ENCODE results near the gene PCGF2.
A peak's percentile ranks its signal among the peaks of the same experiment; 100 is the strongest.
"Not testable (repeated sequence)": the region's sequence is repeated elsewhere in the genome, so short reads cannot be mapped to it uniquely, and the experiment has no call there.

PCGF2 gene

GRCh38 chr17:38748149-38748891, at the start of gene PCGF2:
TSS of gene PCGF2 (minus strand) at chr17:38748336. CDS start at chr17:38740402, 7,934 bp downstream.
- peak within 1 kb of the TSS; percentile 86 for H3K4me3 ChIP-seq (ENCODE audit: low read length)
- no peak for TF ChIP-seq CTCF (conservative IDR thresholded peaks at IDR 0.05; ENCODE audit: low read length)
- DNase-seq (ENCODE audit: low read depth) = peak; percentile 85

GRCh38 chr17:38797828-38798227, 49.7 kb upstream of the PCGF2 start:
- peak overlapping the region; percentile 93 for H3K4me3 ChIP-seq (ENCODE audit: low read length)
- TF ChIP-seq CTCF (conservative IDR thresholded peaks at IDR 0.05; ENCODE audit: low read length) = no peak
- no peak for DNase-seq (ENCODE audit: low read depth)

GRCh38 chr17:38797158-38797490, 49.0 kb upstream of the PCGF2 start:
- DNase-seq (ENCODE audit: low read depth) = peak; percentile 33
- no peak for TF ChIP-seq CTCF (conservative IDR thresholded peaks at IDR 0.05; ENCODE audit: low read length)
- peak overlapping the region; percentile 93 for H3K4me3 ChIP-seq (ENCODE audit: low read length)

- DNase-seq (ENCODE audit: low read depth) = no peak
- H3K4me3 ChIP-seq (ENCODE audit: low read length) = no peak overlapping the region
- no peak for TF ChIP-seq CTCF (conservative IDR thresholded peaks at IDR 0.05; ENCODE audit: low read length)
Measured at GRCh38 chr17:38796451-38797157, 48.5 kb upstream of the PCGF2 start.

- no peak overlapping the region for H3K4me3 ChIP-seq (ENCODE audit: low read length)
- TF ChIP-seq CTCF (conservative IDR thresholded peaks at IDR 0.05; ENCODE audit: low read length) = no peak
- no peak for DNase-seq (ENCODE audit: low read depth)
Measured at GRCh38 chr17:38794221-38794620, 46.1 kb upstream of the PCGF2 start.

GRCh38 chr17:38791162-38791561, 43.0 kb upstream of the PCGF2 start:
- no peak overlapping the region for H3K4me3 ChIP-seq (ENCODE audit: low read length)
- DNase-seq (ENCODE audit: low read depth) = no peak
- no peak for TF ChIP-seq CTCF (conservative IDR thresholded peaks at IDR 0.05; ENCODE audit: low read length)

- DNase-seq (ENCODE audit: low read depth); H3K4me3 ChIP-seq (ENCODE audit: low read length): not testable (repeated sequence)
Measured at GRCh38 chr17:38790148-38790707, 42.1 kb upstream of the PCGF2 start.
